HG03135 (cell line): ENCODE measurements around the gene NOL6.
"Not testable (repeated sequence)": the region's sequence is repeated elsewhere in the genome, so short reads cannot be mapped to it uniquely, and the experiment has no call there.

ENCODE experiments used
- ATAC-seq: cut with Tn5 transposase; IDR thresholded peaks from one replicate; pipeline ENCODE4 v1.9.1; 2021; ENCODE audit warnings: mild to moderate bottlenecking, moderate library complexity; ENCODE audit not compliant: unreplicated experiment

NOL6 gene, protein sequence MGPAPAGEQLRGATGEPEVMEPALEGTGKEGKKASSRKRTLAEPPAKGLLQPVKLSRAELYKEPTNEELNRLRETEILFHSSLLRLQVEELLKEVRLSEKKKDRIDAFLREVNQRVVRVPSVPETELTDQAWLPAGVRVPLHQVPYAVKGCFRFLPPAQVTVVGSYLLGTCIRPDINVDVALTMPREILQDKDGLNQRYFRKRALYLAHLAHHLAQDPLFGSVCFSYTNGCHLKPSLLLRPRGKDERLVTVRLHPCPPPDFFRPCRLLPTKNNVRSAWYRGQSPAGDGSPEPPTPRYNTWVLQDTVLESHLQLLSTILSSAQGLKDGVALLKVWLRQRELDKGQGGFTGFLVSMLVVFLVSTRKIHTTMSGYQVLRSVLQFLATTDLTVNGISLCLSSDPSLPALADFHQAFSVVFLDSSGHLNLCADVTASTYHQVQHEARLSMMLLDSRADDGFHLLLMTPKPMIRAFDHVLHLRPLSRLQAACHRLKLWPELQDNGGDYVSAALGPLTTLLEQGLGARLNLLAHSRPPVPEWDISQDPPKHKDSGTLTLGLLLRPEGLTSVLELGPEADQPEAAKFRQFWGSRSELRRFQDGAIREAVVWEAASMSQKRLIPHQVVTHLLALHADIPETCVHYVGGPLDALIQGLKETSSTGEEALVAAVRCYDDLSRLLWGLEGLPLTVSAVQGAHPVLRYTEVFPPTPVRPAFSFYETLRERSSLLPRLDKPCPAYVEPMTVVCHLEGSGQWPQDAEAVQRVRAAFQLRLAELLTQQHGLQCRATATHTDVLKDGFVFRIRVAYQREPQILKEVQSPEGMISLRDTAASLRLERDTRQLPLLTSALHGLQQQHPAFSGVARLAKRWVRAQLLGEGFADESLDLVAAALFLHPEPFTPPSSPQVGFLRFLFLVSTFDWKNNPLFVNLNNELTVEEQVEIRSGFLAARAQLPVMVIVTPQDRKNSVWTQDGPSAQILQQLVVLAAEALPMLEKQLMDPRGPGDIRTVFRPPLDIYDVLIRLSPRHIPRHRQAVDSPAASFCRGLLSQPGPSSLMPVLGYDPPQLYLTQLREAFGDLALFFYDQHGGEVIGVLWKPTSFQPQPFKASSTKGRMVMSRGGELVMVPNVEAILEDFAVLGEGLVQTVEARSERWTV

DNA sequence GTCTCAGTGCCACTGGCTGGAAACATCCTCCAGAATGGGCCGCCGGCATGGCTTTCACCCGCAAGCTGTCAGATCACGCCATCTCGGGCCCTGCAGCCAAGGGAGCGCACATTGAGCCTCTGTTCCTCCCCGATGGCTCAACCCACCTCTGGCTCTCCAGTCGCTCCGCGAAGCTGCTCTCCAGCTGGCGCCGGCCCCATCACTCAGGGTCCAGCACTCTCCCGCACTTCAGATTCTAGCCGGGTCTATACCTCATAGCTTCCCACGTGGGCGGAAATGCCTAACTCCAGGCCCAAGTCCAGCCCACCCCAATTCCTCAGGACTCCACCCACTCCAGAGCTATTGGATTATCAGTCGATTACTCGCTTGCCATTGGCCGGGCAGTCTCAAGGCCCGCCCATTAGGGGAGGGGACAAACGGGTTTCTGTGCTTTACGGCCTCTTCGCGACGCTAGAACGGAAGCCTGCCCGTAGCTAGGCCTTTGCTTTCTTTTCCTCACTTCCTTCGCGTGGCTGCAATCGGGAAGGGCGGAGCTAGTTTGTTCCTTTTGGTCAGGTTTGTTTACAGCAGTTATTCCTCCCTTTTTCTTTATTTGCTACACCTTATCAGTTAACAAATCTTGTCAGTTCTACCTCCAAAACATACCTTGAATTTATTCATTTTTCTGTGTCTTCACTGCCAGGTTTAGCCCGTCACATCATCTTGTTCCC is at the start of gene NOL6:
Gene NOL6 (minus strand): TSS at position 282 of the 710 bp plus-strand sequence. CDS start 82 bp downstream, at position 200.
- ATAC-seq: peak; percentile 98

GRCh38 chr9:33521861-33522260 is 48.1 kb upstream of the NOL6 start:
- not testable (repeated sequence) for ATAC-seq

DNA sequence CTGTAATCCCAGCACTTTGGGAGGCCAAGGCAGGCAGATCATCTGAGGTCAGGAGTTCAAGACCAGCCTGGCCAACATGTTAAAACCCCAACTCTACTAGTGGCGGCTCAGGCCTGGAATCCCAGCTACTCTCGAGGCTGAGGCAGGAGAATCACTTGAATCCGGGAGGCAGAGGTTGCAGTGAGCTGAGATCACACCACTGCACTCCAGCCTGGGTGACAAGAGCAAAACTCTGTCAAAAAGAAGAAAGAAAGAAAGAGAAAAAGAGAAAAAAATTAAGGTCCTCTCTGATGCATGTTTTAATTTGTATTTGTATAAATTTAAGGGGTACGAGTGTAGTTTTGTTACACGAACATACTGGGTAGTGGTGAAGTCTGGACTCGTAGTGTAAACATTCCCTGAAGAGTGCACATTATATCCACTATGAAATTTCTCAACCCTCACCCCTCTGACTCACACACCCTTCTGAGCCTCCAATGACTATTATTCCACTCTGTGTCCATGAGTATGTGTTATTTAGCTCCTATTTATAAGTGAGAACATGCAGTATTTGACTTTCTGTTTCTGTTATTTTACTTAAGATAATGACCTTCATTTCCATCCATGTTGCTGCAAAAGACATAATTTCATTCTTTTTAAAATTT is 44.3 kb upstream of the NOL6 start:
- ATAC-seq: not testable (repeated sequence)

- no peak for ATAC-seq
Observed at GRCh38 chr9:33517373-33517772, 43.6 kb upstream of the NOL6 start.

DNA sequence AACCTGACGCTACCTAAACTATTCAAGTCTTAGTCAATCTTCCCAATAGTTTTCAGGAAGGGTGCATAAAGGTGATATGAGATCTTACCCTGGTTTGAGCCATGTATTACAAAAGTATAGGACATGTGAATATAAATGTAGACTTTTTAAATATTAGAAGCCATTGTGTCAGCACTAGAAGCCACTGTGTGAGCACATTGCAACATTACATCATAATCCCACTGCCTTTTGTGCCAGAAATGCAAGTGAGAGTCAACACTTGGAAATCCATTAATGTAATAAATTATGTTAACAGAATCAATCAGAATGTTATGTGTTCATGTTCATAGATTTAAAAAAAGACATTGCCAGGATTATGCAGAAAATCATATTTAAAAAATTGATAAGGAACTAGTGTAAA is 42.7 kb upstream of the NOL6 start:
- ATAC-seq: not testable (repeated sequence)

GRCh38 chr9:33515342-33515995 is 41.7 kb upstream of the NOL6 start:
- not testable (repeated sequence) for ATAC-seq

GRCh38 chr9:33512535-33512934 is 38.8 kb upstream of the NOL6 start:
- ATAC-seq: not testable (repeated sequence)

DNA sequence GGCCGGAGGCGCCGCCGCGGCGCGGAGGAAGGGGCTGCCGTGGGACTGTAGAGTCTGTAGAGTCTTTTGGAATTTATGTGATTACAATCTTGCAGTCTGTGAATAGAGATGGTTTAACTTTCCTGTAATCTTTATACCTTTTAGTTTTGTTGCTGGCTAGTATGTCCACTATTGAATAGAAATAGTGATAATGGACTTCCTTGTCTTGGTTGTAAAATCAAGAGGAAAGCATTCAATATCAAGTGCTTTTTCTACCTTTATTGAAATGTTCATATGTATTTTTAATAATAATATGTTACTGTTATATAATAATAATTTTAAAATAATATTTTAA is 37.4 kb upstream of the NOL6 start:
- ATAC-seq: not testable (repeated sequence)

DNA sequence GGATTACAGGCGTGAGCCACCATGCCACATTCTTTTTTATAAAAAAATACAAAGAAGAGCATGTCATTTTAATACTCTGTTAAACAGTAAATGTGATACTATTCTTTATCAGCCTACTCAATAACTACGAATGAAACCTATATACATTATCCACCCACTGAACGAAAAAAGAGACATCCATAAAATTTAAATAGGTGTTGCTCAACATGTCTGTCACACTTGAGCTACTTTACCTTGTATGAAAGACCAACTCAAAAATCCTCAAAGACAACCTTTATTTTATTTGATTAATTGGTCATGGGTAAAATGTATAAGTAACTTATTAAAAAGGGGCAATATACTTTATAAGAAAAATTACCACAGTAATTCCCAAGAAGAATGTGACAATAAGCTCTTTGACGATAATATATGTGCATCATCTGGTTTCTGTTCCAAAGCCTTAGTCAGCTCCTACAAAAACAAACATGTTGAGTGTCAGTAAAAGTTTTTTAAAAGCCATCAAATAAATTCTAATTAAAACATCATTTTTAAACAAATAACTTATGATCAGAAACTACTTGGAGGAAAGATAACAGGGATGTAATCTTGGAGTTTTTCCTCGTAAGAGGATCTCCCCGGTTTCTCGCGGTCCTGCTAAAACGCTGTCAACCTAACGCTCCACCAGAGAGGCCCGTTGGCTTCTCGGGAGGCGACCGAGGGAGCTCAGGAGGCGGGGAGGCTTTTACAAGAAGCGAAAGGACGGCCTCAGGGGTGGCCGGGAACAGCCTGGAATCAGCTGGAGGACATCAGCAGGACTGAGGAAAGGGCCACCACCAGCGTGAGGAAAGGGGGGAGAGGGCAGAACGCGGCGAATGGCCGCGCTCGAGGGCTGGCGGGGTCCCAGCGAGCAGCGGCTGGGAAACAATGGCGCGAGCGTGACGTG is 36.8 kb upstream of the NOL6 start:
- ATAC-seq: no peak

DNA sequence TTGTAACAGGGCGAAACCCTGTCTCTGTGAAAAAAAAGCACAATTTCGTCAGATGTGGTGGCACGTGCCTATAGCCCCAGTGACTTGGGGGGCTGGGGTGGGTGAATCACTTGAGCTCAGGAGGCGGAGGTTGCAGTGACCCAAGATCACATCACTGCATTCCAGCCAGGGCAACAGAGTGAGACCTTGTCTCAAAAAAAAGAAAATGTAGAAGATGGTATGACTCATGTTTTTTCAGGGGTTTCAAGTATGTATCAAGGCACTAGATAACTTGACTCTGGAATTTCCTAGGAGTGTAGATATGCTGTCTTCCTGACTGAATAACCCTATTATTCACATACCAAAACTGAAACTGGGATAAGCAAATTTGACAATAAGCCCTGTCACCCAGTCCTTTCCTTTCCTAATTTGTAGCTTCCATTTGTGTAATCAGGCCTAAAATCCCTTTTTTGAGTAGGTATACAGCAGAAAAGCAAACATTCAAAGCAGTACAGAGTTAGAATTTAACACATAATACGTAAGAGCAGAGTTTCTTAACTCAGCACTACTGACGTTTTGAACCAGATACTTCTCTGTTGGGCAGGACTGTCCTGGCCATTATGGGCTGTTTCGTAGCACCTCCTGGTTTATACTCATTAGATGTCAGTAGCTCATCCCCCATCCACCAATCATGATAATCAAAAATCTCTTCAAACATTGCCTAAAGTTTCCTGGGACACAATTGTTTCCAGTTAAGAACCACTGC is 33.1 kb upstream of the NOL6 start:
- ATAC-seq: no peak

DNA sequence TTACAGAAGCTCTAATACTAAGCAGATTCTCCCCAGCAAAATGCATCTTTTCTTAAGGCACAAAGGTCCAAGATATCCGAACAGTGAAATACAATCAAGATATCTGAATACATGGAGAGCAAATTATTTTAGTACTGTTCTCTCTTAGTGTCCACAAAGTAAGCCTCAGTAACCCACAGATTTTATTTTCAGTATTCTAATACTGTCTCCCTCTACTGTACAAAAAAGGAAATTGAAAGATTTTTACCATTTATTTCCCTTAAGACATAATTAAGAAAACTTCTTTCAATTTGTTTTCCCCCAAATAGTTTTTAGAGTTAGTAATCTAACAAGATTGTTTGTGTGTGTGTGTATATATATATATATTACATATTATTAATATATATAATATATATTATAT is 24.7 kb upstream of the NOL6 start:
- ATAC-seq: no peak

DNA sequence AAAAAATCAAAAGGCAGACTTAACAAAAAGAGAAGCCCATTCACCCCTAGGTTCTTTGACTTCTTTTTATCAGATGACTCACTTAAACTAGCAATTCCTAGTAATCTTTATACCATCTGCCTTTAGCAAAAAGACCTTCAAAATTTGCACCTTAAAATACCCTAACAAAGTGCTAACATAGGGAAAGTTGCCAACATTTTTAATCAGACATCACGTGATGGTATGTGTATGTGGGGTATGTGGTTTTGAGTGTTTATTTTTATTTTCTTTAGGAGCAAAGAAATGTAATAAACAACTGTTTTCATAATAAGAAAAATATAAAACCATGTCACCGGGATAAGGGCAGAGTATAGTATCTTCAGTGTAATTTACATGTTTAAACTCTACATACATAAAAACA is 20.1 kb upstream of the NOL6 start:
- not testable (repeated sequence) for ATAC-seq

GRCh38 chr9:33489066-33489465 is 15.3 kb upstream of the NOL6 start:
- no peak for ATAC-seq

- not testable (repeated sequence) for ATAC-seq
Observed at GRCh38 chr9:33485312-33485711, 11.6 kb upstream of the NOL6 start.

DNA sequence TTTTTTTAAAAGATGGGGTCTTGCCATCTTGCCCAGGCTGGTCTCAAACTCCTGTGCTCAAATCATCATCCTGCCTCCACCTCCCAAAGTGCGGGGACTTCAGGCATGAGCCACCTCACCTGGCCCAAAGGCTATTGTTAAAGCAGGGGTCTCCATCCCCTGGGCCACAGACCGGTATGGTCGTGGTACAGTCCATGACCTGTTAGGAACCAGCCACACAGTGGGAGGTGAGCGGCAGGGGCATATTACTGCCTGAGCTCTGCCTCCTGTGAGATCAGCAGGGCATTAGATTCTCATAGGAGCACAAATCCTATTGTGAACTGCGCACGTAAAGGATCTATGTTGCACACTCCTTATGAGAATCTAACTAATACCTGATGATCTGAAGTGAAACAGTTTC is 7.3 kb upstream of the NOL6 start:
- no peak for ATAC-seq

DNA sequence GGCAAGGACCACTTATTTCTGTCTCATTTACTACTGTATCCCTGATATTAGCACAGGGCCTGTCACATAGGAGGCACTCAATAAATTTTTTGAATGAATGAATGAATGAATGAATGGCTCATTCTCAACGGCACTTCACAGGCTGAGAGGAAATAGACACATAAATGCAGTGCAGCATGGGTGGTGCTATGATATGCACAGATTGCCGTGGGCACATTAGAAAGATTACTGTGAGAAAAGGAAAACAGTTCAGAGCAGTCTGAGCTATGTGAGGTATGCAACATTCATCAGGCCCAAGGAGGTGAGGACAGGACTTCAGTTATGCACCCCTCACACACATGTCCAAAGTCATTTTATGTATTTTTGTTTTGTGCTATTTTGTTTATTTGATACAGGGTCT is 6.4 kb upstream of the NOL6 start:
- ATAC-seq: no peak

- ATAC-seq: no peak
Observed at GRCh38 chr9:33476503-33476902, 2.8 kb upstream of the NOL6 start.

GRCh38 chr9:33475357-33475756 is 1.6 kb upstream of the NOL6 start:
- ATAC-seq: no peak
